ENCODE data around the gene VAT1L. TPM values are rescaled to one million over a fixed set of nuclear protein-coding genes. Genes with fewer than 3 reads are reported as not detected.

The VAT1L gene
- total RNA-seq, 1 donor = under 0.01 TPM

GRCh38 chr16:77896415-77897128 lies 108.2 kb downstream of the VAT1L start:
- DNase-seq (ENCODE audit: insufficient read length, low spot score, missing footprints) = no peak

GRCh38 chr16:77897129-77897437 lies 108.7 kb downstream of the VAT1L start:
- no peak overlapping the region for H3K4me2 ChIP-seq (ENCODE audit: insufficient read depth, low read length)
- peaks cover 2% of the 10 kb centered on the region for H3K9me3 ChIP-seq (ENCODE audit: low read depth, low read length)
- H3K27ac ChIP-seq (ENCODE audit: low read depth, low read length) = no peak overlapping the region

More at GRCh38 chr16:77896415-77897128, 108.2 kb downstream of the VAT1L start:
- Histone ChIP-seq H2AFZ (ENCODE audit: low read length) (no peak overlapping the region), H3K4me3 (ENCODE audit: insufficient read depth, low read length) (no peak overlapping the region), H3K9me3 (ENCODE audit: low read depth, low read length) (peaks cover 2% of the 10 kb centered on the region), H3K36me3 (ENCODE audit: insufficient read depth, low read length) (no peaks in the 10 kb centered on the region), H3K4me2 (ENCODE audit: insufficient read depth, low read length) (no peak overlapping the region), H4K20me1 (ENCODE audit: insufficient read depth, low read length) (no peaks in the 10 kb centered on the region), H3K27me3 (ENCODE audit: insufficient read depth, low read length) (no peaks in the 10 kb centered on the region), H3K79me2 (ENCODE audit: insufficient read depth, low read length) (no peaks in the 10 kb centered on the region), H3K27ac (ENCODE audit: low read depth, low read length) (no peak overlapping the region), H3K4me1 (ENCODE audit: insufficient read depth, low read length) (no peaks in the 10 kb centered on the region)
- TF ChIP-seq CTCF (IDR thresholded peaks at IDR 0.05; ENCODE audit: extremely low read depth, low read depth, low read length) = no peak

GRCh38 chr16:77897831-77898605 lies 109.7 kb downstream of the VAT1L start:
- DNase-seq (ENCODE audit: insufficient read length, low spot score, missing footprints) = no peak
- H3K4me1 ChIP-seq (ENCODE audit: insufficient read depth, low read length) = no peaks in the 10 kb centered on the region
- no peak overlapping the region for H3K27ac ChIP-seq (ENCODE audit: low read depth, low read length)
- no peaks in the 10 kb centered on the region for H3K36me3 ChIP-seq (ENCODE audit: insufficient read depth, low read length)
- no peak overlapping the region for H2AFZ ChIP-seq (ENCODE audit: low read length)
- no peaks in the 10 kb centered on the region for H4K20me1 ChIP-seq (ENCODE audit: insufficient read depth, low read length)
- no peak overlapping the region for H3K4me3 ChIP-seq (ENCODE audit: insufficient read depth, low read length)
- TF ChIP-seq CTCF (IDR thresholded peaks at IDR 0.05; ENCODE audit: extremely low read depth, low read depth, low read length) = no peak
- no peaks in the 10 kb centered on the region for H3K79me2 ChIP-seq (ENCODE audit: insufficient read depth, low read length)
- no peaks in the 10 kb centered on the region for H3K27me3 ChIP-seq (ENCODE audit: insufficient read depth, low read length)
- peaks cover 2% of the 10 kb centered on the region for H3K9me3 ChIP-seq (ENCODE audit: low read depth, low read length)
- H3K4me2 ChIP-seq (ENCODE audit: insufficient read depth, low read length) = no peak overlapping the region

More at GRCh38 chr16:77897129-77897437, 108.7 kb downstream of the VAT1L start:
- Histone ChIP-seq H4K20me1 (ENCODE audit: insufficient read depth, low read length) (no peaks in the 10 kb centered on the region), H3K79me2 (ENCODE audit: insufficient read depth, low read length) (no peaks in the 10 kb centered on the region), H3K4me1 (ENCODE audit: insufficient read depth, low read length) (no peaks in the 10 kb centered on the region), H3K27me3 (ENCODE audit: insufficient read depth, low read length) (no peaks in the 10 kb centered on the region), H3K36me3 (ENCODE audit: insufficient read depth, low read length) (no peaks in the 10 kb centered on the region), H3K4me3 (ENCODE audit: insufficient read depth, low read length) (no peak overlapping the region), H2AFZ (ENCODE audit: low read length) (no peak overlapping the region)
- no peak for DNase-seq (ENCODE audit: insufficient read length, low spot score, missing footprints)
- TF ChIP-seq CTCF (IDR thresholded peaks at IDR 0.05; ENCODE audit: extremely low read depth, low read depth, low read length) = no peak

- Histone ChIP-seq H3K27me3 (ENCODE audit: insufficient read depth, low read length) (no peaks in the 10 kb centered on the region), H3K9me3 (ENCODE audit: low read depth, low read length) (peaks cover 2% of the 10 kb centered on the region), H2AFZ (ENCODE audit: low read length) (no peak overlapping the region), H3K4me3 (ENCODE audit: insufficient read depth, low read length) (no peak overlapping the region), H4K20me1 (ENCODE audit: insufficient read depth, low read length) (no peaks in the 10 kb centered on the region), H3K36me3 (ENCODE audit: insufficient read depth, low read length) (no peaks in the 10 kb centered on the region), H3K27ac (ENCODE audit: low read depth, low read length) (no peak overlapping the region), H3K4me1 (ENCODE audit: insufficient read depth, low read length) (no peaks in the 10 kb centered on the region), H3K4me2 (ENCODE audit: insufficient read depth, low read length) (no peak overlapping the region), H3K79me2 (ENCODE audit: insufficient read depth, low read length) (no peaks in the 10 kb centered on the region)
- no peak for TF ChIP-seq CTCF (IDR thresholded peaks at IDR 0.05; ENCODE audit: extremely low read depth, low read depth, low read length)
- no peak for DNase-seq (ENCODE audit: insufficient read length, low spot score, missing footprints)
Measured at GRCh38 chr16:77898671-77899211, 110.4 kb downstream of the VAT1L start.
